SK-N-MC (cell line): ENCODE data around the gene LCE3A.
"Not testable (repeated sequence)": the region's sequence is repeated elsewhere in the genome, so short reads cannot be mapped to it uniquely, and the experiment has no call there.

Source experiments
- DNase-seq: peaks from one replicate; pipeline ENCODE4 v3.0.0-alpha.2; 2011; ENCODE audit warnings: low read depth, low spot score
- H3K27ac ChIP-seq: fragments of 200-600 bp; sonication (generic); 2 replicates; pipeline ENCODE4 v1.5.1; 2016; ENCODE audit warnings: mixed run types
- H3K36me3 ChIP-seq: fragments of 200-600 bp; sonication (generic); 2 replicates; pipeline ENCODE4 v1.6.1; 2017; ENCODE audit warnings: antibody characterized with exemption, low read length, mixed read lengths; ENCODE audit not compliant: insufficient read depth
- H3K4me3 ChIP-seq: fragments of 200-600 bp; sonication (generic); 2 replicates; pipeline ENCODE4 v1.5.1; 2016
- H3K9ac ChIP-seq: fragments of 200-600 bp; sonication (generic); 2 replicates; pipeline ENCODE4 v1.8.0; 2017; ENCODE audit warnings: mixed run types, mixed read lengths; ENCODE audit not compliant: insufficient read length
- H3K9me3 ChIP-seq: fragments of 200-600 bp; sonication (generic); 2 replicates; pipeline ENCODE4 v1.6.1; 2017; ENCODE audit warnings: low read depth, mild to moderate bottlenecking, antibody characterized with exemption, low read length, moderate library complexity, mixed read lengths
- EZH2 ChIP-seq: fragments of 200-600 bp; sonication (generic); IDR thresholded peaks from one replicate; pipeline ENCODE4 v1.6.1; 2017; ENCODE audit warnings: antibody characterized with exemption
- FOXP2 ChIP-seq: optimal IDR thresholded peaks from 2 replicates; pipeline ENCODE3; 2011; ENCODE audit warnings: mild to moderate bottlenecking, moderate library complexity; ENCODE audit not compliant: insufficient read depth; ENCODE audit errors: extremely low read length, control extremely low read depth
- POLR2AphosphoS5 ChIP-seq: IDR thresholded peaks from 2 replicates; pipeline ENCODE4 v1.6.1; 2012; ENCODE audit warnings: mild to moderate bottlenecking, low read depth, low read length, borderline replicate concordance

The LCE3A gene

DNA sequence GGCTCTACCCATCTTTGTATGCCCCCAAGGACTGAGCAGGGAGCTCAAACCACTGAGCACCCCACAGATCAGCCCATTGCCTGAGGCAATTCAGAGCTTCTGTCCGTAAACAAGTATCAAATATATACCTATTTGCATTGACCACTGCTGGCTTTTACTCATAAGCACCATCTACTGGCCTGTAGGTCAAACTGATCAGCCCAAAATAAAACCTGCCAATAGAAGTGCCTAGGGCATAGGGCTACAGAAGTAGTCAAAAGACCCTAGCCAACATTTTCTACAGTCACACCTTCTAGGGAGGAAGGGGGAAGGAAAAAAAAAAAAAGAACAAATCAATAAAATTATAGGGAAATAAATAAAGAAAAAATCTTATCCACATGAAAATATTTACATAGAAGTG, 37.3 kb downstream of the LCE3A start:
- Histone ChIP-seq H3K27ac (no peak overlapping the region), H3K9ac (no peak overlapping the region), H3K4me3 (no peak overlapping the region), H3K9me3 (no peaks in the 10 kb centered on the region), H3K36me3 (no peaks in the 10 kb centered on the region)
- no peak for DNase-seq
- TF ChIP-seq FOXP2 (no peak), POLR2AphosphoS5 (no peak), EZH2 (no peak)

- Histone ChIP-seq H3K4me3 (no peak overlapping the region), H3K36me3 (no peaks in the 10 kb centered on the region), H3K9ac (no peak overlapping the region), H3K9me3 (no peaks in the 10 kb centered on the region), H3K27ac (no peak overlapping the region)
- TF ChIP-seq EZH2 (no peak), FOXP2 (no peak), POLR2AphosphoS5 (no peak)
- DNase-seq: no peak
These were observed 40.3 kb downstream of the LCE3A start for GRCh38 chr1:152582647-152583046.

- H3K9ac ChIP-seq: no peak within 1 kb of the TSS
- no peak within 1 kb of the TSS for H3K4me3 ChIP-seq
- no peak within 1 kb of the TSS for H3K27ac ChIP-seq
- H3K9me3 ChIP-seq: no peaks in the 10 kb centered on the region
- TF ChIP-seq EZH2 (no peak), POLR2AphosphoS5 (no peak), FOXP2 (no peak)
- no peaks in the 10 kb centered on the region for H3K36me3 ChIP-seq
- DNase-seq: no peak
These were observed 42.5 kb downstream of the LCE3A start, which contains the start of gene LCE3D for GRCh38 chr1:152580433-152580832. TSS of gene LCE3D (minus strand) at chr1:152580516. CDS start at chr1:152579936, 580 bp downstream.

- H3K9me3 ChIP-seq, H3K27ac ChIP-seq, H3K36me3 ChIP-seq, DNase-seq, H3K4me3 ChIP-seq, H3K9ac ChIP-seq: not testable (repeated sequence)
These were observed 43.4 kb downstream of the LCE3A start for GRCh38 chr1:152579526-152579925.

GRCh38 chr1:152577168-152577567, 45.7 kb downstream of the LCE3A start:
- DNase-seq: no peak
- H3K36me3 ChIP-seq: no peaks in the 10 kb centered on the region
- no peak overlapping the region for H3K27ac ChIP-seq
- no peak overlapping the region for H3K9ac ChIP-seq
- H3K4me3 ChIP-seq: no peak overlapping the region
- TF ChIP-seq POLR2AphosphoS5 (no peak), FOXP2 (no peak), EZH2 (no peak)
- no peaks in the 10 kb centered on the region for H3K9me3 ChIP-seq
